GM12878 (cell line): ENCODE measurements around the gene PLEKHN1.
A peak's percentile ranks its signal among the peaks of the same experiment; 100 is the strongest.

Source experiments
- CTCF ChIP-seq, 3 experiments: IDR thresholded peaks in 2 of 3; conservative IDR thresholded peaks in 1 of 3; 2 replicates each; pipeline ENCODE4 v1.5.1; 2011; ENCODE audit warnings: low read depth in 3 of 3, low read length in 3 of 3, mild to moderate bottlenecking in 3 of 3, control low read depth in 2 of 3, moderate library complexity in 2 of 3, inconsistent platforms in 1 of 3, mixed read lengths in 1 of 3; ENCODE audit not compliant: control insufficient read depth in 2 of 3, insufficient read depth in 1 of 3; ENCODE audit errors: extremely low read depth in 1 of 3
- HDGF ChIP-seq: fragments of 450-650 bp; IDR thresholded peaks from 2 replicates; pipeline ENCODE4 v1.6.1; 2016; ENCODE audit warnings: antibody characterized with exemption
- NBN ChIP-seq: fragments of 450-650 bp; IDR thresholded peaks from 2 replicates; pipeline ENCODE4 v1.6.1; 2016
- TCF12 ChIP-seq: IDR thresholded peaks from 2 replicates; pipeline ENCODE4 v1.6.1; 2011; ENCODE audit warnings: low read depth, mild to moderate bottlenecking, low read length
- ZNF217 ChIP-seq: fragments of 450-650 bp; IDR thresholded peaks from 2 replicates; pipeline ENCODE4 v1.6.1; 2017; ENCODE audit warnings: antibody characterized with exemption, mild to moderate bottlenecking

- TF ChIP-seq HDGF: no peak
- no peak for TF ChIP-seq CTCF (IDR thresholded peaks at IDR 0.05 in 2 of 3, conservative IDR thresholded peaks at IDR 0.05 in 1 of 3; ENCODE audit: control insufficient read depth in 2 of 3, extremely low read depth in 1 of 3, insufficient read depth in 1 of 3, low read depth in 3 of 3, low read length in 3 of 3)
- no peak for TF ChIP-seq TCF12
- no peak for TF ChIP-seq ZNF217
- TF ChIP-seq NBN: peak; percentile 45; the same call in 1 of the 2 replicates
These were observed 34.9 kb downstream of the PLEKHN1 start for GRCh38 chr1:1001057-1001783.
